ENCODE data around the gene PKD2L1.

Gene PKD2L1

GRCh38 chr10:100340948-100341847 lies 11.2 kb upstream of the PKD2L1 start:
- ChIA-PET CTCF (interaction anchor here (0.6 to 5.6 kb wide), 4 partner anchors 30 to 347 kb away, joined by 3 to 39 read pairs (median 4); no protein-coding TSS in a partner anchor), POLR2A (ENCODE audit: low non-redundant PET) (no interaction called here)
- H3K27ac ChIP-seq, result peak overlapping the region; percentile 10; the same call in 1 of the 2 replicates
- TF ChIP-seq, protein P1, sequence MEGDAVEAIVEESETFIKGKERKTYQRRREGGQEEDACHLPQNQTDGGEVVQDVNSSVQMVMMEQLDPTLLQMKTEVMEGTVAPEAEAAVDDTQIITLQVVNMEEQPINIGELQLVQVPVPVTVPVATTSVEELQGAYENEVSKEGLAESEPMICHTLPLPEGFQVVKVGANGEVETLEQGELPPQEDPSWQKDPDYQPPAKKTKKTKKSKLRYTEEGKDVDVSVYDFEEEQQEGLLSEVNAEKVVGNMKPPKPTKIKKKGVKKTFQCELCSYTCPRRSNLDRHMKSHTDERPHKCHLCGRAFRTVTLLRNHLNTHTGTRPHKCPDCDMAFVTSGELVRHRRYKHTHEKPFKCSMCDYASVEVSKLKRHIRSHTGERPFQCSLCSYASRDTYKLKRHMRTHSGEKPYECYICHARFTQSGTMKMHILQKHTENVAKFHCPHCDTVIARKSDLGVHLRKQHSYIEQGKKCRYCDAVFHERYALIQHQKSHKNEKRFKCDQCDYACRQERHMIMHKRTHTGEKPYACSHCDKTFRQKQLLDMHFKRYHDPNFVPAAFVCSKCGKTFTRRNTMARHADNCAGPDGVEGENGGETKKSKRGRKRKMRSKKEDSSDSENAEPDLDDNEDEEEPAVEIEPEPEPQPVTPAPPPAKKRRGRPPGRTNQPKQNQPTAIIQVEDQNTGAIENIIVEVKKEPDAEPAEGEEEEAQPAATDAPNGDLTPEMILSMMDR (conservative IDR thresholded peaks at IDR 0.05; ENCODE audit: low read depth), result no peak
- no peak for DNase-seq (ENCODE audit: low spot score)

DNA sequence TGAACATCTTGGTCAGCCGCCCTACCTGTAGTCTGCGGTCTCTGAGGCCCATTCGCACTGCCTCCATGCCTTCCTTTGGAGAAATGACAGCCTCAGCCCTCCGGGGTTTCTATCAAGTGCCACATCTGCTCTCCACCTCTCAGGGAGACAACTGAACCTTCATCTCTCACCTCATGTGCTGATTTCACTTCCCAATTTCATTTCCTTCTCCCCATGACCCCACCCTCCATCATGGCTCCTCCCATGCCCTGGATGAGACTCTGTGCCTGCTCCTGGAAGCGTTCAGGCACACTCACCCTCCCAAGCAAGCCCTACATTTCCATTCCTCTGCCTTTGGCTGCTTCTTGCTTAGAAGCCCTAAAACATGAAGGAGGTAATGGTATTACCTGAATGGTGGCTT lies 9.2 kb upstream of the PKD2L1 start:
- H3K27ac ChIP-seq, result no peak overlapping the region
- ChIA-PET CTCF (interaction anchor here (0.7 to 5.6 kb wide), 7 partner anchors 39 to 908 kb away, joined by 3 to 39 read pairs (median 3); no protein-coding TSS in a partner anchor), POLR2A (ENCODE audit: low non-redundant PET) (interaction anchor here (0.6 kb wide), 1 partner anchor 488 kb away, joined by 3 read pairs; no protein-coding TSS in a partner anchor)
- DNase-seq (ENCODE audit: low spot score), result no peak
- TF ChIP-seq, protein P1 (conservative IDR thresholded peaks at IDR 0.05; ENCODE audit: low read depth), result no peak

DNA sequence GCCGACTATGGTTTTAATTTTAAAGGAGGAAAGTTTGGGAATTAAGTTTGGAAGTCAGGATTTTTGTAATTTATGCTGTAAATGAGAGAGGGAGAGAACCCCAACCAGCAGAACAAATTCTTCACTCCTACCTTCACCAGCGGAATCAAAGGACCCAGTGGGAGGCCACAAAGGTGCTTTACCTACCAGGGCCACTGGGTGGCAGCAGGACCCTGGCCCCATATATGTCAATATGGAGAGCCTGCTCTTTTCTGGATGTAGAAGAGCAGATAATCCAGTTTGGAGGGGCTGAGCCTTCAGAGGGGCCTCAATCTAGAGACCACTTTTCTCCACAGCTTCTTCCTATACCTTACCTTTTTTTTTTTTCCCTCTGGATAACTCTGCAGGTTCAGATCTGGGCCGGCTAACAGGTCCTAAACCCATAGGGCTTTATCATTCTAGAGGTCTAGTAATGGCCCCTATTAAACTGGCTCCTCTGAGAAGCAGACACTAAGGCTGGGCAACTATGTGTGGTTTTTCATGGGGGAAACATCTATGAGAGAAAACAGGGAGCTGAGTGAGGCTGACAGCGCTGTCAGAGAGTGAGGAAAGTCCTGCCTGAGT lies 8.5 kb upstream of the PKD2L1 start:
- no peak overlapping the region for H3K27ac ChIP-seq
- TF ChIP-seq, protein P1 (conservative IDR thresholded peaks at IDR 0.05; ENCODE audit: low read depth), result peak; percentile 93
- ChIA-PET POLR2A (ENCODE audit: low non-redundant PET) (interaction anchor here (0.6 kb wide), 1 partner anchor 489 kb away, joined by 3 read pairs; no protein-coding TSS in a partner anchor), CTCF (interaction anchor here (0.5 to 5.6 kb wide), 11 partner anchors 21 to 1293 kb away, joined by 3 to 39 read pairs (median 3); no protein-coding TSS in a partner anchor)
- DNase-seq (ENCODE audit: low spot score), result peak; percentile 84

DNA sequence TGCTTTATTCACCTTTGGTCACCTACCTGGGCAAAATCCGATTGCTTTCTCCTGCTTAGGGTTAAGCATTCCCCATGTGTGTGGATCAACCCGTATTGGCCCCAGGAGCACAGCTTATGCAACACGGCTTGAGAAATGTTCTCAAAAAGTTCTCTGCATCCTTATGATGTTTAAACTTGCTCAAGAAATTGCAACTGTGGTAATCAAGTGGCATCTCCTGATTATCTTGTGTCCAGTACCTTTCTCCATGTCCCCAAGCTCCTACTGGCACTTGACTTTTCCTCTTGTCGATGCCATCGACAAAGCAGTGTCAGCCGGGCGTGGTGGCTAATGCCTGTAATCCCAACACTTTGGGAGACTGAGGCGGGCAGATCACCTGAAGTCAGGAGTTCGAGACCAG lies 4.7 kb upstream of the PKD2L1 start:
- CTCF ChIA-PET, result interaction anchor here (0.6 to 2.0 kb wide), 4 partner anchors 98 to 600 kb away, joined by 4 to 8 read pairs (median 6); partner anchors contain the start of gene SEC31B
- POLR2A ChIA-PET (ENCODE audit: low non-redundant PET), result no interaction called here
- H3K27ac ChIP-seq, result no peak overlapping the region
- TF ChIP-seq, protein P1 (conservative IDR thresholded peaks at IDR 0.05; ENCODE audit: low read depth), result no peak
- no peak for DNase-seq (ENCODE audit: low spot score)

GRCh38 chr10:100333661-100334440 lies 3.8 kb upstream of the PKD2L1 start:
- DNase-seq (ENCODE audit: low spot score), result no peak
- TF ChIP-seq, protein P1 (conservative IDR thresholded peaks at IDR 0.05; ENCODE audit: low read depth), result no peak
- POLR2A ChIA-PET (ENCODE audit: low non-redundant PET), result no interaction called here
- no peak overlapping the region for H3K27ac ChIP-seq
- CTCF ChIA-PET, result interaction anchor here (0.6 to 2.0 kb wide), 5 partner anchors 33 to 773 kb away, joined by 3 to 8 read pairs (median 5); partner anchors contain the start of gene SEC31B

All from RWPE1 (cell line).